Activated CD4-positive, alpha-beta memory T cell treated with anti-CD3 and anti-CD28 coated beads, Interleukin-2, amount 10 ng/mL, durations not matched to agents 7 days and 5 days (primary cell): ENCODE measurements around the gene CHCHD4. TPM values are rescaled to one million over a fixed set of nuclear protein-coding genes. Genes with fewer than 3 reads are reported as not detected.

Experiments used
- CTCF ChIA-PET: fragments of 350-600 bp; sonication (Branson Sonifier 250); formaldehyde crosslinking; loops from one replicate; lab custom pipeline; 2021; ENCODE audit warnings: antibody characterized with exemption, inconsistent platforms; lab: Charles Lee
- POLR2A ChIA-PET: fragments of 350-600 bp; sonication (Branson Sonifier 250); formaldehyde crosslinking; loops from one replicate; lab custom pipeline; 2021; ENCODE audit warnings: antibody characterized with exemption; lab: Charles Lee
- DNase-seq: peaks from one replicate; pipeline ENCODE4 v3.0.0-alpha.2; 2020
- H3K27ac Mint-ChIP-seq: one replicate; pipeline ENCODE4 v1.8.0; 2021; ENCODE audit warnings: mild to moderate bottlenecking, mixed read lengths
- H3K27me3 Mint-ChIP-seq: one replicate; pipeline ENCODE4 v1.8.0; 2021; ENCODE audit warnings: mixed read lengths
- H3K36me3 Mint-ChIP-seq: one replicate; pipeline ENCODE4 v1.8.0; 2021; ENCODE audit warnings: low read depth, mixed read lengths
- H3K4me1 Mint-ChIP-seq: one replicate; pipeline ENCODE4 v1.8.0; 2021; ENCODE audit warnings: mixed read lengths
- H3K4me3 Mint-ChIP-seq: one replicate; pipeline ENCODE4 v1.8.0; 2021; ENCODE audit warnings: mild to moderate bottlenecking, mixed read lengths
- H3K9me3 Mint-ChIP-seq: one replicate; pipeline ENCODE4 v1.8.0; 2021; ENCODE audit warnings: mixed read lengths
- total RNA-seq, 2 experiments: library from RNA; stranded (reverse); gene quantifications; one replicate each; pipeline ENCODE4 v1.2.3, GENCODE V29; 2021

CHCHD4 gene
- total RNA-seq, 2 experiments from 2014 or later, result 11.5 to 12.8 TPM

GRCh38 chr3:14139771-14140170 is 15.1 kb upstream of the CHCHD4 start:
- no peak for DNase-seq
- Mint-ChIP-seq H3K4me1 (peaks cover 32% of the 10 kb centered on the region), H3K36me3 (peaks cover 51% of the 10 kb centered on the region), H3K27me3 (no peaks in the 10 kb centered on the region), H3K9me3 (no peaks in the 10 kb centered on the region), H3K4me3 (no peak overlapping the region), H3K27ac (no peak overlapping the region)
- POLR2A ChIA-PET, result interaction anchor here (9.4 to 11.0 kb wide), 2 partner anchors 14 to 39 kb away, joined by 73 to 133 read pairs; partner anchors contain the start of genes CHCHD4, LSM3, TMEM43 and XPC
- CTCF ChIA-PET, result no interaction called here

- Mint-ChIP-seq H3K27ac (no peak overlapping the region), H3K4me1 (peaks cover 25% of the 10 kb centered on the region)
- CTCF ChIA-PET, result no interaction called here
Observed at GRCh38 chr3:14138878-14139655, 14.4 kb upstream of the CHCHD4 start.

GRCh38 chr3:14138109-14138877 is 13.6 kb upstream of the CHCHD4 start:
- no peak overlapping the region for H3K4me3 Mint-ChIP-seq
- peaks cover 18% of the 10 kb centered on the region for H3K4me1 Mint-ChIP-seq
- ChIA-PET CTCF (no interaction called here), POLR2A (interaction anchor here (9.4 to 11.0 kb wide), 2 partner anchors 13 to 40 kb away, joined by 73 to 133 read pairs; partner anchors contain the start of genes CHCHD4, LSM3, TMEM43 and XPC)
- no peaks in the 10 kb centered on the region for H3K27me3 Mint-ChIP-seq
- no peak for DNase-seq
- no peaks in the 10 kb centered on the region for H3K9me3 Mint-ChIP-seq
- H3K36me3 Mint-ChIP-seq, result peaks cover 62% of the 10 kb centered on the region
- H3K27ac Mint-ChIP-seq, result no peak overlapping the region

More at GRCh38 chr3:14138878-14139655, 14.4 kb upstream of the CHCHD4 start:
- Mint-ChIP-seq H3K4me3 (no peak overlapping the region), H3K27me3 (no peaks in the 10 kb centered on the region), H3K9me3 (no peaks in the 10 kb centered on the region), H3K36me3 (peaks cover 55% of the 10 kb centered on the region)
- POLR2A ChIA-PET, result interaction anchor here (9.4 to 11.0 kb wide), 2 partner anchors 14 to 40 kb away, joined by 73 to 133 read pairs; partner anchors contain the start of genes CHCHD4, LSM3, TMEM43 and XPC
- no peak for DNase-seq

- H3K27ac Mint-ChIP-seq, result no peak overlapping the region
- DNase-seq, result no peak
- H3K4me1 Mint-ChIP-seq, result peaks cover 9% of the 10 kb centered on the region
- ChIA-PET CTCF (no interaction called here), POLR2A (interaction anchor here (9.4 to 11.0 kb wide), 2 partner anchors 12 to 41 kb away, joined by 73 to 133 read pairs; partner anchors contain the start of genes CHCHD4, LSM3, TMEM43 and XPC)
- H3K36me3 Mint-ChIP-seq, result peaks cover 63% of the 10 kb centered on the region
- H3K4me3 Mint-ChIP-seq, result no peak overlapping the region
- no peaks in the 10 kb centered on the region for H3K9me3 Mint-ChIP-seq
- H3K27me3 Mint-ChIP-seq, result no peaks in the 10 kb centered on the region
Observed at GRCh38 chr3:14137445-14137844, 12.8 kb upstream of the CHCHD4 start.

- H3K9me3 Mint-ChIP-seq, result no peaks in the 10 kb centered on the region
- H3K27ac Mint-ChIP-seq, result no peak overlapping the region
- H3K4me3 Mint-ChIP-seq, result no peak overlapping the region
- peaks cover 5% of the 10 kb centered on the region for H3K4me1 Mint-ChIP-seq
- no peak for DNase-seq
- no peaks in the 10 kb centered on the region for H3K27me3 Mint-ChIP-seq
- POLR2A ChIA-PET, result interaction anchor here (9.4 to 11.0 kb wide), 2 partner anchors 11 to 42 kb away, joined by 73 to 133 read pairs; partner anchors contain the start of genes CHCHD4, LSM3, TMEM43 and XPC
- CTCF ChIA-PET, result no interaction called here
- peaks cover 64% of the 10 kb centered on the region for H3K36me3 Mint-ChIP-seq
Observed at GRCh38 chr3:14137004-14137403, 12.3 kb upstream of the CHCHD4 start.

- Mint-ChIP-seq H3K27me3 (no peaks in the 10 kb centered on the region), H3K27ac (no peak overlapping the region), H3K9me3 (no peaks in the 10 kb centered on the region), H3K36me3 (peaks cover 65% of the 10 kb centered on the region), H3K4me3 (no peak overlapping the region), H3K4me1 (no peaks in the 10 kb centered on the region)
- POLR2A ChIA-PET, result interaction anchor here (0.9 to 2.2 kb wide), 2 partner anchors 11 to 40 kb away, joined by 3 to 16 read pairs; partner anchors contain the start of genes CHCHD4 and TMEM43
- CTCF ChIA-PET, result no interaction called here
- no peak for DNase-seq
Observed at GRCh38 chr3:14135581-14135980, 10.9 kb upstream of the CHCHD4 start.

GRCh38 chr3:14134291-14134690 is 9.6 kb upstream of the CHCHD4 start:
- Mint-ChIP-seq H3K9me3 (no peaks in the 10 kb centered on the region), H3K36me3 (peaks cover 65% of the 10 kb centered on the region), H3K4me3 (no peak overlapping the region), H3K27me3 (no peaks in the 10 kb centered on the region), H3K4me1 (peaks cover 2% of the 10 kb centered on the region), H3K27ac (no peak overlapping the region)
- DNase-seq, result no peak
- POLR2A ChIA-PET, result interaction anchor here (1.3 to 2.2 kb wide), 2 partner anchors 9 to 10 kb away, joined by 3 to 16 read pairs; partner anchors contain the start of genes CHCHD4 and TMEM43
- CTCF ChIA-PET, result no interaction called here

- ChIA-PET POLR2A (interaction anchor here (1.3 to 2.2 kb wide), 2 partner anchors 9 to 11 kb away, joined by 3 to 16 read pairs; partner anchors contain the start of genes CHCHD4 and TMEM43), CTCF (no interaction called here)
- H3K4me1 Mint-ChIP-seq, result peaks cover 2% of the 10 kb centered on the region
- H3K4me3 Mint-ChIP-seq, result no peak overlapping the region
- no peak for DNase-seq
- peaks cover 69% of the 10 kb centered on the region for H3K36me3 Mint-ChIP-seq
- H3K9me3 Mint-ChIP-seq, result no peaks in the 10 kb centered on the region
- H3K27ac Mint-ChIP-seq, result no peak overlapping the region
- H3K27me3 Mint-ChIP-seq, result no peaks in the 10 kb centered on the region
Observed at GRCh38 chr3:14133876-14134275, 9.2 kb upstream of the CHCHD4 start.

- no peaks in the 10 kb centered on the region for H3K27me3 Mint-ChIP-seq
- POLR2A ChIA-PET, result interaction anchor here (1.1 to 2.2 kb wide), 3 partner anchors 8 to 11 kb away, joined by 3 to 16 read pairs (median 3); partner anchors contain the start of genes CHCHD4 and TMEM43
- H3K9me3 Mint-ChIP-seq, result no peaks in the 10 kb centered on the region
- peaks cover 5% of the 10 kb centered on the region for H3K4me1 Mint-ChIP-seq
- no peak overlapping the region for H3K27ac Mint-ChIP-seq
- DNase-seq, result no peak
- CTCF ChIA-PET, result no interaction called here
- no peak overlapping the region for H3K4me3 Mint-ChIP-seq
- H3K36me3 Mint-ChIP-seq, result peaks cover 72% of the 10 kb centered on the region
Observed at GRCh38 chr3:14133188-14133800, 8.6 kb upstream of the CHCHD4 start.

GRCh38 chr3:14132689-14133088 is 8.0 kb upstream of the CHCHD4 start:
- H3K27ac Mint-ChIP-seq, result no peak overlapping the region
- peaks cover 78% of the 10 kb centered on the region for H3K36me3 Mint-ChIP-seq

GRCh38 chr3:14132120-14132519 is 7.5 kb upstream of the CHCHD4 start:
- Mint-ChIP-seq H3K4me3 (no peak overlapping the region), H3K9me3 (no peaks in the 10 kb centered on the region), H3K4me1 (peaks cover 17% of the 10 kb centered on the region), H3K27ac (no peak overlapping the region), H3K36me3 (peaks cover 84% of the 10 kb centered on the region), H3K27me3 (no peaks in the 10 kb centered on the region)
- POLR2A ChIA-PET, result interaction anchor here (1.1 kb wide), 2 partner anchors 8 to 9 kb away, joined by 3 read pairs; no protein-coding TSS in a partner anchor
- CTCF ChIA-PET, result no interaction called here
- no peak for DNase-seq

More at GRCh38 chr3:14132689-14133088, 8.0 kb upstream of the CHCHD4 start:
- no peak for DNase-seq
- CTCF ChIA-PET, result no interaction called here
- POLR2A ChIA-PET, result interaction anchor here (1.1 kb wide), 1 partner anchor 9 kb away, joined by 3 read pairs; no protein-coding TSS in a partner anchor
- H3K9me3 Mint-ChIP-seq, result no peaks in the 10 kb centered on the region
- H3K4me3 Mint-ChIP-seq, result no peak overlapping the region
- H3K27me3 Mint-ChIP-seq, result no peaks in the 10 kb centered on the region
- peaks cover 11% of the 10 kb centered on the region for H3K4me1 Mint-ChIP-seq

GRCh38 chr3:14131134-14131533 is 6.5 kb upstream of the CHCHD4 start:
- H3K4me1 Mint-ChIP-seq, result peaks cover 27% of the 10 kb centered on the region
- no peak for DNase-seq
- ChIA-PET CTCF (interaction anchor here (0.9 kb wide), 1 partner anchor 12 kb away, joined by 3 read pairs; no protein-coding TSS in a partner anchor), POLR2A (interaction anchor here (0.6 to 1.1 kb wide), 2 partner anchors 10 to 13 kb away, joined by 3 read pairs; no protein-coding TSS in a partner anchor)
- H3K36me3 Mint-ChIP-seq, result peaks cover 83% of the 10 kb centered on the region
- no peaks in the 10 kb centered on the region for H3K9me3 Mint-ChIP-seq
- no peaks in the 10 kb centered on the region for H3K27me3 Mint-ChIP-seq
- no peak overlapping the region for H3K27ac Mint-ChIP-seq
- no peak overlapping the region for H3K4me3 Mint-ChIP-seq
